Adipose tissue (tissue), 3 donors: ENCODE data around the gene CCDC12. TPM values are rescaled to one million over a fixed set of nuclear protein-coding genes. Genes with fewer than 3 reads are reported as not detected.

Experiments used
- H3K27ac ChIP-seq: one replicate; pipeline ENCODE4 v1.5.1; 2013; ENCODE audit warnings: low read depth, low read length
- WGBS, 3 donors: extraction: QIAGEN DNeasy Blood & Tissue Kit; methylation state at CpG; one replicate each; pipeline ENCODE4 v1.1.7; 2013; 5-methylcytosine and 5-hydroxymethylcytosine counted together
- polyA plus RNA-seq, 3 donors: library from polyadenylated mRNA; stranded (reverse); fragments of 200-250 nt; gene quantifications; one replicate each; pipeline ENCODE4 v1.2.3, GENCODE V29; 2013
- donor health status: healthy with polysubstance abuse.
- donor health status: Bipolar disorder and iron deficiency.
- donor health status: healthy.

CCDC12 gene
- polyA plus RNA-seq, 3 donors = 32.5 to 59.5 (median 51.5) TPM

DNA sequence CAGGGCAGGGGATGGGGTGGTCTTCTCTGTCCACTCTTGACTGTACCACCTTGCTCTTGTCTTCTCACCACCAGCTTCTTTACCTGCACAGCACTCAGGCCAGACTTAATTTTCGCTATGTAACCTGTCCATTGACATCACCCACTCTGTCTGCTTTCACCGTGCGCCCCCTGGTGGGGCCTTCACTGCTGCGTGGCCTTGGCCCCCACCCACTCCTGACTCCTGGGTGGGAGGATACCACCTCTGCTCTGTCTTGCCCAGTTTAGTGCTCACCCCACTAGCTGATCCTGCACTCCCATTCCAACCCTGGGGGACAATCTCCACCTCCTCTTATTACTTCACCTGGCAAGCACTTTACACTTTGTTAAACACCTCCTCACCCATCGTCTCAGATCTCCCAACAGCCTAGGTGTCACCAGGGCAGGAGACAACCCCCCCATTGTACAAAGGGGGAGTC lies 81.3 kb downstream of the CCDC12 start:
- H3K27ac ChIP-seq = no peak overlapping the region
- 19 to 23% (median 20%) methylated on average over 5 of the region's 5 CpGs for WGBS, 3 donors

DNA sequence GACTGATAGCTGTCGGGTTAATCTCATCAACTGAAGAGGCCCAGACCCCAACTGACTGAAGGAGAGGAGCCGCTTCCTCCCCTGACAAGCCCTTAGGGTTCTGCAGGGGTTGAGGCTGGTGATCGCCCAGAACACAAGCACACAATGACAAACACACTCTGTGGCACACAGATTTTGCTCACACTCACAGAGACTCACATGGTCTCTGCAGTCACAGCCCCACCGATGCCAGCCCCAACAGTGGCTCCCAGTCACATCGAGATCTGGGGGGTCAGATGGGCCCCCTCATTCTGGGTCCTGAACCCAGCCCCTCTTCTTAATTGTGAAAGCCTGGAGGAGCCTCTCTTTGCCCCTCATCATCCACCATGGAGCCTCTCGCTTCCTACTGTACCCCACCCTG lies 82.3 kb downstream of the CCDC12 start:
- no peak overlapping the region for H3K27ac ChIP-seq
- 88 to 96% (median 95%) methylated on average over 6 of the region's 6 CpGs for WGBS, 3 donors

- H3K27ac ChIP-seq = no peak overlapping the region
- 55 to 81% (median 58%) methylated on average over 9 of the region's 9 CpGs for WGBS, 3 donors
Observed at GRCh38 chr3:46893763-46894162, 82.8 kb downstream of the CCDC12 start.

GRCh38 chr3:46893146-46893748 lies 83.3 kb downstream of the CCDC12 start:
- WGBS, 3 donors = 68 to 70% (median 69%) methylated on average over 5 to 6 of the region's 6 CpGs
- H3K27ac ChIP-seq = no peak overlapping the region

- no peak overlapping the region for H3K27ac ChIP-seq
- 5 to 9% (median 8%) methylated on average over 49 to 58 of the region's 58 CpGs for WGBS, 3 donors
Observed at GRCh38 chr3:46892285-46893145, 84.0 kb downstream of the CCDC12 start.

DNA sequence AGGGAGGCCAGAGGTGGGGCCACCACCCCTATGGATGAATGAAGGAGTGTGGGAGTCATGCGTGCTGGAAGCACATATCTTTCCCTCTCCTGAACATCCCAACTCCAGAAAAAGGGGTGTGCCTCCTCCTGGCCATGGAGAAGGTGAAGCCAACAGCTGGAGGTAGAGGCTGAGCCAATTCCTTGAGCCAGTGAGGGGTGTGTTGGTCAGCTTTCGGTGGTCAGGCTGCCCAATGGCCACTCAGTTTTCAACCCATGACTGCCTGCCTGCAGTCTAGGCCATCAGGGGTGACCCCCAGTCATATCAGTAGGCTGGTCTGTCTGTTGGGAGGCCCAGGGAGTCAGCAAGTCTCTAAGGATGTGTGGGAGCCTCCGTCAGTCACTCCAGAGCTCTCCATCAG lies 85.4 kb downstream of the CCDC12 start:
- 91 to 95% (median 94%) methylated on average over 3 of the region's 3 CpGs for WGBS, 3 donors
- no peak overlapping the region for H3K27ac ChIP-seq

GRCh38 chr3:46890132-46890531 lies 86.4 kb downstream of the CCDC12 start:
- no peak overlapping the region for H3K27ac ChIP-seq
- WGBS, 3 donors = 100% methylated on average over 1 of the region's 1 CpG

DNA sequence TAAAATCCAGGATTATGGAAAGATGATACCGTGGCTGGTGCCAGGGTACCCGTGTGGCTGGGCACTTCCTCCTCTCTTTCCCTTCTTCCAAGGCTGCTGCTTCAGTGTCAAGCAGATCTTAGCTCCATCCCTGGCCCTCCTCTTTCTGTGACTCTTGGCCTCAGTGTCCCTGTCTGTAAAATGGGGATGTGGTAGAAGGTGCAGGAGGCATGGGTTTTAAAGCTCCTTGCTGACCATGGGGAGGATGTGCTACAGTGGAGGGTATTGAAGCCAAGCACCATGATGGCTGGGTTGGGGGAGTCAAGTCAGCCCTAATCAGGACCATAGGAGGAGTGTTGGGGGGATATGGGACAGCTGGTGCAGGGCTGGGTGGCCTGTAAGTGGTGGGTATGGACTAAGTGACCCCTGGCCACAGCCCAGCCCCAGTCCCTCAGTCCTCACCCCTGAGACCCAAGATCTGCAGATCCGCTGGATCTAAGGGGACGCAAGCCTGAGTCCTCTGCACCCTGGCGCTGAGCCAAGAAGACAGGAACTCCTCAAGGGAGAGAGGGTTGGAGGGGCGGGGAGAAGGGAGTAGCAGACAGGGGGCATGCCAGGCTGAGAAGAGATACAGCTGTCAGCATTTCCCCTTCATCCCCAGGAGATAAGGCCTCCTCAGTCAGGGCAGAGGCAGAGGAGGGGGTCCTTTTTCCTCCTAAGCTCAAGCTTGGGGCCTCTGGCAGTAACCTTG lies 87.0 kb downstream of the CCDC12 start:
- 49 to 67% (median 57%) methylated on average over 6 of the region's 6 CpGs for WGBS, 3 donors
- H3K27ac ChIP-seq = no peak overlapping the region

DNA sequence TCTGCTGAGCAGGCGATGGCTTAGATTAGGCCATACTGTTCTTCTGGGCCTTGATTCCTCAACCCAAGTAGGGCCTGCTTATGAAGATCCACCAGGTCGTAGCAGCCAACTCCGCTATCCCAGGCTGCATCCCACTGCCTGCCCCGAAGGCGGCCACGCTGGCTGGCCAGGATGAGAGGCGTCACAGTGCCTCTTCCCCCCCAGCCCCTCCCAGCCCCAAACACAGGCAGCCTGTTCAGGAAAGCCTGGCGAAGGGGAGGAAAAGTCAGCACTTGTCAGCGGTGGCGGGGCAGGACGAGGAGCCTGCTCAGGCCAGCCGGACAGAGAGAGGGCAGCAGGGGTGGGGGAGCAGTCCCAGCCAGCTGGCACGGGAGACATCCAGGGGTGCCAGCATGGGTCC lies 87.8 kb downstream of the CCDC12 start:
- H3K27ac ChIP-seq = no peak overlapping the region
- WGBS, 3 donors = 71 to 85% (median 78%) methylated on average over 13 of the region's 13 CpGs

- H3K27ac ChIP-seq = no peak overlapping the region
- WGBS, 3 donors = 75 to 78% (median 77%) methylated on average over 7 of the region's 7 CpGs
Observed at GRCh38 chr3:46887980-46888494, 88.5 kb downstream of the CCDC12 start.

DNA sequence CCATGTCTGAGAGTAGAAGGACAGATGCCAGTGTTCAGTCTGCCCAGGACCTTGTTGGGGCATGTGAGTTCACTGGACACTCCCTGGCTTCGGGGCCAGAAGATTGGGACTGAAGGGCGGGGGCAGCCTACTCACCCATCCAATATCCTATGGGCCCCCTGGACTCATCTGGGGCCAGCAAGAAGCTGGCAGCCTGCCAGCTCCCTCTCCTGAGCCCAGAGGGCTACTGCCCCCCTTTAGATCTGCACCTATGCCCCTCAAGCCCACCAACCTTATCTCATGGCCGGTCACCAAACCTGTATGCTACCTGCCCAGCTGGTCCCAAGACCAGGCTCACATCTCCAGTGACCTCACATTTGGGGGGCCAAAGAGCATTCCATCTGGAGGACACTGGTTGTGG lies 90.9 kb downstream of the CCDC12 start:
- no peak overlapping the region for H3K27ac ChIP-seq
- 91 to 100% (median 95%) methylated on average over 3 of the region's 3 CpGs for WGBS, 3 donors

GRCh38 chr3:46884929-46885328 lies 91.6 kb downstream of the CCDC12 start:
- no peak overlapping the region for H3K27ac ChIP-seq
- WGBS, 3 donors = 90 to 96% (median 93%) methylated on average over 7 of the region's 7 CpGs

DNA sequence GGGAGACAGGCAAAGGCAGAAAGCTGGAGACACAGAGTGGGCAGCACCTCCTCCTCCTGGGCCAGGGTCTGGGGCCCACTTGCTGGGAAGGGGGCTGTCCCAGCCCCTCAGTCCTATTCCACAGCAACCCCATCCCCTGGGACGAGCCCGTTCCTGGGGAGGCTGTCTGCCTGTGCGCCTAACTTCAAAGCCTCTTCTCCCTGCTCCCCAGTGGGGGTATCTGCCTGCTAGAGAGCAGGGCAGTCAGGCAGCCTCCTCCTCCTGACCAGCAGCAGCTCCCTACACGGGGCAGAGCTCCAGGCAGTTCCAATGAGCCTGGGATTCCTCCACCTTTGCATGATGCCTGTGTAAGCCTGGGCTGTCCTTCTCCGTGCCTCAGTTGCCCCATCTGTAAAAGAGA lies 92.1 kb downstream of the CCDC12 start:
- WGBS, 3 donors = 51 to 71% (median 66%) methylated on average over 5 of the region's 5 CpGs

GRCh38 chr3:46883830-46884185 lies 92.7 kb downstream of the CCDC12 start:
- no peak overlapping the region for H3K27ac ChIP-seq
- WGBS, 3 donors = 48 to 60% (median 60%) methylated on average over 4 of the region's 4 CpGs

More for the DNA sequence above, 92.1 kb downstream of the CCDC12 start:
- H3K27ac ChIP-seq = no peak overlapping the region

GRCh38 chr3:46883054-46883829 lies 93.3 kb downstream of the CCDC12 start:
- WGBS, 3 donors = 5 to 7% (median 6%) methylated on average over 32 to 71 of the region's 78 CpGs
- H3K27ac ChIP-seq = no peak overlapping the region

GRCh38 chr3:46882377-46883053 lies 94.0 kb downstream of the CCDC12 start:
- WGBS, 3 donors = 0 to 1% (median 1%) methylated on average over 47 to 72 of the region's 72 CpGs
- no peak overlapping the region for H3K27ac ChIP-seq

- no peak overlapping the region for H3K27ac ChIP-seq
- WGBS, 3 donors = 1 to 4% (median 3%) methylated on average over 57 to 82 of the region's 83 CpGs
Observed at GRCh38 chr3:46881596-46882376, 94.8 kb downstream of the CCDC12 start.
